ENCODE data around the gene PLA2G2D.

GRCh38 chr1:20150326-20150705 is 31.0 kb upstream of the PLA2G2D start:
- TF ChIP-seq CTCF (conservative IDR thresholded peaks at IDR 0.05; ENCODE audit: low read depth, low read length), result no peak
- no peak for TF ChIP-seq EZH2 (IDR thresholded peaks at IDR 0.05; ENCODE audit: borderline replicate concordance, low read depth, low read length, poor library complexity, severe bottlenecking)
